Ecto neural progenitor cell (in vitro differentiated cells): ENCODE measurements around the gene TTC16.

Source experiments
- DNase-seq: peaks from one replicate; pipeline ENCODE4 v3.0.0-alpha.2; 2018; ENCODE audit warnings: low spot score

Gene TTC16

DNA sequence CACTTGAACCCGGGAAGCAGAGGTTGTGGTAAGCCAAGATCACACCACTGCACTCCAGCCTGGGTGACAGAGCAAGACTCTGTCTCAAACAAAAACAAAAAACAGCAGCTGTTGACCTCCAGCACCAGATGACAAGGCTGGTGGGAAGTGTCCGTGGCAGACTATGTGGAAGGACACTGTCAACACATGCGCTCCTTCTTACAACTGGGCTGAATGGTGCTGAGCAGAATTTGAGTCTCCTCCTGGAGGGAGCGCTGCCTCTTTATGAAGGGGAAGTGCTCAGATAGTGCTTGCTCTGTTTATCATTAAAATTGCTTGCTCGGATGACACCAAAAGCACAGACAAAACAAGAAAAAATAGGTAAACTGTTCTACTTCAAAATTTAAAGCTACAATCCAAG is 18.3 kb upstream of the TTC16 start:
- no peak for DNase-seq

DNA sequence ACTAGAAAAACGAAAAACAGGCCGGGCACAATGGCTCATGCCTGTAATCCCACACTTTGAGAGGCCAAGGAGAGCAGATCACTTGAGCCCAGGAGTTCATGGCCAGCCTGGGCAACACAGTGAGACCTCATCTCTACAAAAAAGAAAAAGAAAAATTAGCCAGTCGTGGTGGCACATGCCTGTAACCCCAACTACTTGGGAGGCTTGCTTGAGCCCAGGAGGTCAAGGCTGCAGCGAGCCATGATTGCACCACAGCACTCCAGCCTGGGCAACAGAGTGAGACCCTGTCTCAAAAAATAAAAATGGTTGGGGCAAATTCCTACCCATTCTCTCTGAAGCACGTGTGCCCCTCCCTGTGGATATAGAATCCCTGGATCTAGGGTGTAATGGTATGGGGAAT is 17.5 kb upstream of the TTC16 start:
- no peak for DNase-seq

DNA sequence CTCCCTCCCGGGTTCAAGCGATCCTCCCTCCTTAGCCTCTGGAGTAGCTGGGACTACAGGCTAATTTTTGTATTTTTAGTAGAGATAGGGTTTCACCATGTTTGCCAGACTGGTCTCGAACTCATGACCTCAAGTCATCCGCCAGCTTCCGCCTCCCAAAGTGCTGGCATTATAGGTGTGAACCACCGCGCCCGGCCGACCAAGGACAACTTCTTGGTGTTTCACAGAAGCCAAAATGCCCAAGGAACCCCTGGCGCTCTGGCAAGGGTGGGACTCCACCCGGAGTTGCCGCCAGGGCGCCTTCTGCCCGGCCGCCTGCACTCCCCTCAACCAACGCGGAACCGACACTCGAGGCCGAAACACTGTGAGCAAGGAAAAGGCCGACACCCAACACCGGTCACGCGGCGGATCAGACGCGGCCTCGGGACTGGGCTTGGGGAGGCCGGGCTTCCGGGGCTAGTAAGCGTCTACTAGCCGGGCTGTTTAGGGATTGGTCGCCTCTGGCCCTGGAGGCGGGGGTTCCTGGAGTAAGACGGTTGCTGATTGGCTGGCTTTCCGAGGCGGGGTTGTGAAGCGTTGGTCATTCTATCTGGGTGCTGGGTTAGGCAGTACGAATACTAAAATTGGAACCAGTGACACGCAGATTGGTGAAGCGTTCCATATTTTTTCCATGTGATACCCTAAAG is 16.8 kb upstream of the TTC16 start:
- peak; percentile 96 for DNase-seq

DNA sequence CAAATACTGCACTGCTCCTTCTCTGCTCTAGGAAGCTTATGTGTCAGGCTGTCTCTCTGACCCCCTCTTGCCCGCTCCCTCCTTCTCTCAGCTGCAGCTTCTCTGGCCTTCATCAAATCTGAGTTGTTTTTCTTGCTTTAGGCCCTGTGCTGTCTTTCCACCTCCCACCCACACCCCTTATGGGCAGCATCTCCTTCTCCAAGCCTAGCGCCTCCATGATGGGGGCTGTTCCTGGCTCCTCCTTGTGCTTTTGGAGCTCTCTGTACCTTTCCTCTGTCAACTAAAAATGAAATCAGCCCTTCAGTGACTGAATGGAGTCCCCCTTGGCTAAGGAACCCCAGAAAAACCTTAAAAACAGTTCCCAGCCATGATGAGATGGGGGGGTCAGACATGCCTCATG is 15.7 kb upstream of the TTC16 start:
- no peak for DNase-seq

DNA sequence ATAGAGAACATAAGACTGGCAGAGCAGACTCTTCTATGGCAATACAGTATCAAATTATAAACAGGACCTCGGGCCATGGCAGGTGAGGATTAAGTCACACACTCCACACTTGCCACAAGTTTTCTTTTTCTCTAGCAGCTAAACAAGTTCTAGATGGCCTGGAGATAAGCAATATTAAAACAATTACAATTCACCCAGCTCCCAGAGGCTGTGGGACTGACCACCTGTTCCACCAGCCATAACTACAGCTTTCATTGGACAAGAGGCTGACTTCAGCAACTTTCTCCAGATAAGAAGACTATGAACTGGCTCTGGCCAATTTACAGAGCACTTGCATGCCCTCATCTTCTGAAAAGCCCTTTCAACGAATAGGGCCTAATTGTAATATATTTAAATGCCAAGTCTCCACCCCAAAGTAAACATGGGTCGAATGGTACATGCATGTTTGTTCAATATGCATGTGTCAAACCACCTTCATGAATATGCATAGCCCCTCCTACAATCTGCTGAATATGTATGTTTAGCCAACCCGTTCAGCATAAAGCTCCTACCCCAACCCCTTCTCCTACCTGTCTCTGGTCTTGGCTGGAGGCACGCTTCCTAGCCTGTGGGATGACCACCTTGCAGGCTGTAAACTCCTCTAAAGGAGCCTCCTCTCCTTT is 15.2 kb upstream of the TTC16 start:
- no peak for DNase-seq

DNA sequence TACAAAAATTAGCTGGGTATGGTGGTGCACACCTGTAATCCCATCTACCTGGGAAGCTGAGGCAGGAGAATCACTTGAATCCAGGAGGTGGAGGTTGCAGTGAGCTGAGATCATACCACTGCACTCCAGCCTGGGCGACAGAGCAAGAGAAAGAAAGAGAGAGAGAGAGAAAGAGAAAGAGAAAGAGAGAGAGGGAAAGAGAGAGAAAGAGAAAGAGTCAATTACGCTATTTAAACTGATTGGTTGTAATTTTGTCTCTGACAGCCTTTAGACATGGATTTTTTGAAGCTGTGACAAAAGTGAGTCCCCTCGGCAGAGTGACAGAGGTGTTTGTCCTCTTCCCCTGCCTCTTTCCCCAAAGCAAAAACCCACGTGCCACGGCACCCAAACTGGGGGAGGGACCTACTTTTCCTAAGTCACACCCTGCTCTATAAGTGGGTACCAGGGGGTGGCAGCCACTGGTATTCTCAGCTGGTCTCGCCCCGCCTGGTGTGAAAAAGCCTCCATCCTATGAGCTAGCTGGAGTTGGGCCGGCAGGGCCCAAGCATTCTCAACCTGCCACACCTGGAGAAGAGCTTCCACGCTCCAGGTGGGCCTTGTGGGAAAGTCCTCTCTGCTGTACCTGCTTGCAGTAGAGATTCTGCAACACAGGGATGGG is 12.5 kb upstream of the TTC16 start:
- no peak for DNase-seq

DNA sequence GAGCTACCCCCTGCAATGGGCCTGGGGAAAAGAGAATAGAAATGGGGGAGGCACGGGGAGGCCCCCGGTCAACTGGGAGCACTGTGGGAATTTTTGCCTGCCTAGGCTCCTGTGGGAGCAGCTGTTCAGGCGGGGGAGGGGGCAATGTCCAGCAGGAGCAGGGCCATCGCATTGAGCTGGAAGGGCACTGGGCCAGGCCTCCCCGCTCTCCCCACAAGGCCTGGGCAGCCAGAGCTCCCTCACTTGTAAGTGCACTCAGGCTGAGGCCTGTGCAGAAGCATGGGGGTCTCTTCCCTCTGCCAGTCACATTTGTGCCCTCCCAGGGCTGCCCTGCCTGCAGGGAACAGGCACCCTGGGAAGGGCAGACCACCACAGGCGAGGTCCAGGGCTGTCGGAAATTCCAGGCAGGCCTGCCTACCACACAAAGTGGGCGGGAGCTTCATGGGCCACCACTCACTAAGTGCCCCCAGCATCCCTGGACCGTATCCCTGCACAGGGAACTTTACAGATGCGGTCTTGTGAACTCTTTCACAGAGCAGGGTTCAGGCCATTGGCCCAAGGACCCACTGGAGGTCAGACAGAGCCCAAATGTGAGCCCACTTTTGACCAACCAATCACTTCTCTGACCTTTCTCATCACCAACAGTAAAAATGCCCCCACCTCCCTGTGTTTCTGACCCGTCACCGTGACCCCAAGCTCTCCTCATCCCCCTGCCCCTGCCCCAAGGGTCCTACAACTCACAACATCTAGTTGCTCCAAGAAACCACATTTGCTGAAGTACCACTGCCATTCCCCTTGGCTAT is 10.1 kb upstream of the TTC16 start:
- DNase-seq, result no peak

DNA sequence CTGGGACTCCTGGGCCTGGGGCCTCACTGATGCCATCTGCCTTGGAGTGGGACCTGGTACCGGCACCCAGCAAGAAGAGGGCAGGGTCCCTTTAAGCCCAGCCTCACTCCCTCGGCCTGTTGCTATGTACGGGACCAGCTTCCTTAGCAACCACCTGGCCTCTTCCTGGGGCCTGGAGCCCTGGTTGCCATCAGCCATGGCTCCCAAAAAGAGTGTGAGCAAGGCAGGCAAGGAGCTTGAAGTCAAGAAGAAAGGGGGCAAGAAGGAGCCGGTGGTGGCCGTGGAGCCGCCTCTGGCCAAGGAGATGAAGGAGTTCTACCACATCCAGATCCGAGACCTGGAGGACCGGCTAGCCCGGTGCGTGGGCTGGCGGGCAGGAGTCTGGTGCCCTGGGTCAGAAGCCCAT is 9.0 kb upstream of the TTC16 start, which contains the start of gene CFAP157:
Gene CFAP157, plus strand, starts transcription at position 153 of the 406 bp plus-strand sequence. Its CDS starts 44 bp downstream, at position 197.
- no peak for DNase-seq

DNA sequence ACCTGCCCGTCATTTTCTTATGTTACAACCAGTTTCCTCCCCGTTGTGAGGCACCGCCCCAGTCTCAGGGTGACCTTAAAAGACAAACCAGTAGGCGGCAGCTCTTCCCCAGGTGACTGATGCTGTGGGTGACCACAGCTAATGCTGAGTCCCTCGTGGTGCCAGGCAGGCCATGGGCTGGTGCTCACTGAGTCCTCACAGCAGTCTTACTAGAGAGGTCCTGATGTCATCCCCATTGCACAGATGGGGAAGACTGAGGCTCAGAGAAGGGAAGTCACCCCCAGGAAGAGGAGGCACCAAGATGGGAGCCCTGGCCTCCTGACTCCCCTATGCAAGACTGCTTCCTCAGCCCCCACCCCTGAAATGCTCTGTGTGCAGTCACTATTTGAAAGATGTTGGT is 8.1 kb upstream of the TTC16 start:
- no peak for DNase-seq

DNA sequence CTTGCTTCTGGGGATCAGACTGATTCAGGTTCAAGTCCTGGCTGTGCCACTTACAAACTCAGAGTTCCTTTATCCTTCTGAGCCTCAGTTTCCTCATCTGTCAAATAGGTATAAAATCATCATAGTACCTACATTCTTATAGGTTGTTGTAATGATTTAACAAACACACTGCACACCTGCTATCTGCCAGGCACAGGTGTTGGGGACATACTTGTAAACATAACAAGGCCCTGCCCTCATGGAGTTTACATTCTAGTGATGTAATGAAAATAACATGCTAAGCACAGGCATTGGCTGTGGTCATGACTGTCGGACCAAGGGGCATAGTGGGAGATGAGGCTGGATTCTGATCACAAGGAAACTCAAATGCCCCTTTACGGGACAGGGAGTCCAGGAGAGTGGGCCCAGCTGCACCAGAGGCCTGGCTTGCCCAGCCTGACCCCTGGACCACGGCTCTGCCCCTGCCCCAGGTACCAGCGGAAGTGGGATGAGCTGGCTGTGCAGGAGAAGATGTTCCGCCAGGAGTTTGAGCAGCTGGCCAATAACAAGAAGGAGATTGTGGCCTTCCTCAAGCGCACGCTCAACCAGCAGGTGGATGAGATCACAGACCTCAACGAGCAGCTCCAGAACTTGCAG is 6.8 kb upstream of the TTC16 start:
- DNase-seq, result no peak

DNA sequence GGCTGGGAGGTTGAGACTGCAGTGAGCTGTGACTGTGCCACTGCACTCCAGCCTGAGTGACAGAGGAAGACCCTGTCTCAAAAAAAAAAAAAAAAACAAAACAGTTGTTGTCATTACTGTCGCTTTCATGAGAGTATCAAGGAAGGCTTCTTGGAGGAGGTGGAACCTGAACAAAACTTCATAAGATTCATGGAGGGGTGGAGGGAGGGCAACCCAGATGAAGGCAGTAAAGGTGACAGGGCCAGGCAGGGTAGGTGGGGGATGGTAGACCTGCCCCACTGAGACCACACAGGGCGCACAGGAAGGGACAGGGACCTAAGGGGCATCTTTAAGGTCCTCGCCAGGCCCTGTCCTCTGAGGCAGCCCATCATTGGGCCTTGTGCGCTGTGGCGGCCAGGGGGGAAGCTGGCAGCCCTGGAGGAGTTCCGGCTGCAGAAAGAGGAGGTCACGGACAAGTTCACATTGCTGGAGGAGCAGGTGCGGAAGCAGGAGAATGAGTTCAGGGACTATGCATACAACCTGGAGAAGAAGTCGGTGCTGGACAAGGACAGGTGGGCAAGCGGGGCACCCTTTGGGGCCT is 5.6 kb upstream of the TTC16 start:
- DNase-seq, result no peak

DNA sequence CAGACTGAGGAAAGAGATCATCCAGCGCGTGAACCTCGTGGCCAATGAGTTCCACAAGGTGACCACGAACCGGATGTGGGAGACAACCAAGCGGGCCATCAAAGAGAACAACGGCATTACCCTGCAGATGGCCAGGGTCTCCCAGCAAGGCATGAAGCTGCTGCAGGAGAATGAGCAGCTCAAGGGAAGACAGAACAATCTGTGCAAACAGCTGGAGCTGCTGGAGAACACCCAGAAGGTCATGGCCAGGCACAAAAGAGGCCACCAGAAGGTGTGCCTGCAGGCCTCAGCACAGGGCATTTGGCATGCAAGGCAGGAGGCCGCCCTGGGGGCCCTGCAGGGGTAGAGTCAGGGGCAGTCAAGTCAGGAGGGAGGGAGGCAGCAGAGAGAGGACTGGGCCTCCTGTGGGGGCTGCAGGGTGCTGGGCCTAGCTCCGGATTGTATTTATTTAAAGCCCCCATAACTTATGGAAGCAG is 4.6 kb upstream of the TTC16 start:
- no peak for DNase-seq

DNA sequence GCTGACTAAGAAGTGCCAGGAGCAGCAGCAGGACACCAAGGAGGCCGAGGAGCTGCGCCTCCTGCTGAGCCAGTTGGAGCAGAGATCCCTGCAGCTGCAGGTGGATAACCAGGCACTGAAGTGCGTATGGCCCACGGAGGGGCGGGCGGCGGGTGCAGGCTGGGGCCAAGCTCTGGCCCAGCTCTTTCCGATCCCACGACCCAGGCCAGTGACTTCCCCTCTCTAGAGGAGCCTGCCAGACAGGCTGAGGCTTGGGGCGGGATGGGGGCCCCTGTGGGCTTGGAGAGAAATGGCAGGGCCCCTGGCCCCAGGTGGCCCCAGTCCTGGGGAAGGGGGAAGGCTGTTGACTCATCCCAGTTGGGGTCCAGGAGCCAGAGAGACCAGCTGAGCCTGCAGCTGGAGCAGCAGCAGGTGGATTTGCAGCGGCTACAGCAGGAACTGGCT is 4.0 kb upstream of the TTC16 start:
- no peak for DNase-seq

DNA sequence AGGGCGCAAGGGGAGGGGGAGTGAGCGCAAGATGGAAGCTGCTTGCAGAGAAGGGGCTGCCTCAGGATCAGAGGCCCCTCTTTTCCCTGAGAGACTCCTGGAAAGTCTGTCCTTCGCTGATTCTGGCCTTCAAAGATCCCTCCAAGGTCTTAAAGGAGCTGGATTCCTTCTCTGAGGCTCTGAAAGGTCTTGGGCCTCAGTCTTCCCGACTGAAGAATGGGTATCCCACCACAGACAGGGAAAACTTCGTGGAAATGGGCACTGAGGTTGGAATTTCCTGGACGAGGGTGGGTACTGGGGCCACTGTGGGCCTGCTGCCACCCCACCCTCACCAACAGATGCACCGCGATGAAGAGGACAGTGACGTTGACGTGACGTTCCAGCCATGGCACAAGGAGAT is 3.5 kb upstream of the TTC16 start:
- no peak for DNase-seq

DNA sequence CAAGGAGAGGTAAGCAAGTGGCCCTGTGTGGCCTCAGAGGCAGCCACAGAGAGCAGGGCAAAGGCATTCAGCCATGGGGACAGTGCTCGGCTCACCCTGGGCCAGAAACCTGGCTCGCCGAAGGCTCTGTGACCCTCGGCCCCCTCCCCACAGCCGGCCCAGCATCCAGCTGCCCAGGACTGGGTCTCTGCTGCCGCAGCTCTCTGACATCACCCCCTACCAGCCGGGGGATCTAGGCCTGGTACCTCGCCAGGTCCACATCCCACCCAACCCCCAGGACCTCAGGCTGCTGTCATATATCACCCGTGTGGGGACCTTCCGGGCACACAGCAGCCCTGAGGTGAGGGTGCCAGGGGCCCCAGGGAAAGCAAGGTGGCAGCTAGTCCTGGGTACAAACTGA is 3.0 kb upstream of the TTC16 start:
- DNase-seq, result no peak

DNA sequence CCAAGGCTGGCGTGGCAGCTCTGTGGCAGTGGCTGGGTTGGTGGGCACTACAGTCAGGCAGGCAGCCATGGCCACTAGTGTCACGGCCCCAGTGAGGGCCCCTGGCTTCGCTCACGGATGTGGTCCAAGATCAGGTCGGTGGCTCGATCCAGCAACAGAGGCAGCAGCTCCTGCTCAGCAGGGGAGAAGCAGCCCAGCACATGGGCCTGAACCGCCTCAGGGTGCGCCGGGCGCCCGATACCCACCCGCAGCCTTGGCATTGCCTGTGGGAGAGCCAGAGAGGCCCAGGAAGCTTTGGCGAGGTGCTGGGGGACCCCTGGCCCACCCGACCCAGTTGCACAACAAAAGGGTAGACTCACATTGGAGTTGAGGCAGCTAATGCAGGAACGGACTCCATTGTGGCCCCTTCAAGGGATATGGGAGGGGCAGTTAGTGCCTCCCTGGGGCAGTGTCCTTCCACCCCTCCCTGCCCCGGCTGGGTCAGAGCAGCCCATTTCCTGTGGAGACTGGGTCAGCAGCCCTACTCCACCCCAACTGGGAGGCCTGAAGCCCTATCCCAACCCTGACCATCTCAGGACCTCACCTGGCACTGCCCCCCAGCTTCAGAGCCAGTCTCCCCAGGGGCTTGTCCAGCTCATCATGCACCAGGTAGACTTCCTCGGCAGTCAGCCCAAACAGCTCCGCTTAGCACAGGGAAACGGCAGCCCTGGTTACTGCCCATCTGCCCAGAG is 1.7 kb upstream of the TTC16 start:
- no peak for DNase-seq

DNA sequence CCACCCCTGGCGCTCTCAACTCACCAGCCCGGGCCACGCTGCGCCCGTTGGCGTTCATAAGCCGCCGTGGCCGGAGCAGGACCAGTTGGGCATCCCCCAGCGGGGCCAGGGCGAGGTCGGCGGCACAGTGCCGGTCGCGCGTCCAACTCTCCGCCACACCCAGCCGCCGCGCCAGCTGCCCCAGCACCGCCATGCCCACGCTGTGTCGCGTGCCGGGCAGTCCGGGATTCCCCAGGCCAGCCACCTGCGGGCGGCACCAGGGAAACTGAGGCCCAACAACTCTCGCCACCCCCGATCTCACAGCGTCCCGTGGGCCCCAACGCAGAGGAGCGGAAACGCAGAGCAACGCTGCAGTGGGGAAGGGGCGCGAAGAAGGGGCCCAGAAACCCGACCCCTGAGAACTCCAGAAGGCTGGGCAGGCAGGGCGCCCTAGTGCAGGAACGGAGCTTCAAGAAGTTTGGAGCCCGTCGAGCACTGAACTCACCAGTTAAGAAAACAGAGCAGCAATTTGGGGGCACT is 869 bp upstream of the TTC16 start:
- no peak for DNase-seq

DNA sequence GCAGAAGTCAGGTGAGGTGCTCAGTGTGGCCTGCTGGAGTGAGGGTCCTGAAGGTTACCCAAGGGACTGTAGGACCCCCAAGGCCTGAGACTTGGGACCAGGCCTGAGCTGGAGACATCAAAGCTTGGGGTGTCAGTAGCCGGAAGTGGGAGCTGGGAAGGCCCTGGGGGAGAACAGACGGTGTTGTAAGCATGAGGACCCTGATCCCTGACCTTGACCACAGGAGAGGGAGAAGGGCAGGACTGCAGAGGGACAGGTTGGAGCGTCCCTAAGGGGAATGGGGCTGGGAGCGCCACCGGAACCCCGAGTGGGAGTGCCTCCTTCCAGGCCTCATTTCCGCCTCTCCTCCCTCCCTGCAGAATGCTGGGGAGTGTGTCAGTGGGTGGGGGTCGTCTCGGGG is 533 bp downstream of the TTC16 start:
- no peak for DNase-seq

DNA sequence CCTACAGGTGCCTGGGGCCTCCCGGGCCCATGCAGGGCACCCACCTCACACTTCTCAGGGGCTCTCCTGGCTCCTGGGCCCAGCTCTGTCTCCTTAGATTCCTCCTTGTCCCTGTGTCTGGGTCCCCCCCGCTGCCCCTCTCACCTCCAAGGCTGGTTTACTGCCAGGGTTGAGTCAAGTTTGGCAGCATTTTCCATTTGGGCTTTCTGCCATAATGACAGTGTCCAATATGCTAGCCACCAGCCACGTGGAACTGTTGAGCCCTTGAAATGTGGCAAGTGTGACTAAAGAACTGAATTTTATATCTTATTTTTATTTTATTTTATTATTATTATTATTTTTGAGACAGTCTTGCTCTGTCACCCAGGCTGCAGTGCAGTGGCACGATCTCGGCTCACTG is 1.9 kb downstream of the TTC16 start:
- DNase-seq, result no peak

DNA sequence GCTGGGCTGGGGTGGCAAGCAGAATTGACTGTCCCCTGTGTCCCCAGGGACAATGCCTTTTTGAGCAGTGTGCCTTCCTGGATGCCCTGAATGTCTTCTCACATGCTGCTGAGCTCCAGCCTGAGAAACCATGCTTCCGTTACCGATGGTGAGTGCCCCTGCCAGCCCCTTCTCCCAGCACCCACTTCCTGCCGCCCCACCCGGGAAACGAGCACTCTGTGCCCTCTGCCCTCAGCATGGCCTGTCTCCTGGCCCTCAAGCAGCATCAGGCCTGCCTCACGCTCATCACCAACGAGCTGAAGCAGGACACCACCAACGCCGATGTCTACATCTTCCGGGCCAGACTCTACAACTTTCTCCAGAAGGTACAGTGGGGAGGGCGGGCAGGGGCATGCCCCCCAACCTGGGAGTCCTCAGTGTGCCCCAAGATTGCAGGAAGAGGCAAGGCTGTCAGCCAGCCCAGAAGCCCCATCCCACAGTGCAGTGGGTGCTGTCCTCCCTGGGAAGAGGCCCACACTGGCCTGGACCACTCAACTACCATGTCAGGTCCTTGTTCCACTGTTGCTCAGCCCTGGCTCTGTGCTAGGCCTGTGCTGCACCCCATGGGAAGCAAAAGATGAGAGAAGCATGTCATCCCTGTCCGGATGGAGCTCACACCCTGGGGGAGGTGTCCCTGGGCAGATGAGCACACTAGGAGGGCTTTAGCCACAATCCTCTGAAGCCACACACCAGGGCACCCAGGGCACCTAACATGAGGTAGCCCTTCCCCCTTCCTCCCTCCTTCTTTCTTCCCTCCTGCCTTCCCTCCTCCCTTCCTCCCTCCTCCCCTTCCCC is 4.4 kb downstream of the TTC16 start:
- no peak for DNase-seq
